IPS-18c (cell line): ENCODE data around the gene TMEM271.
"Not testable (repeated sequence)": the region's sequence is repeated elsewhere in the genome, so short reads cannot be mapped to it uniquely, and the experiment has no call there.

Experiments used
- H3K4me3 ChIP-seq: 2 replicates; pipeline ENCODE4 v1.7.0; 2013; ENCODE audit warnings: low read depth, mild to moderate bottlenecking, low read length, moderate library complexity; ENCODE audit not compliant: insufficient read depth
- H3K9me3 ChIP-seq: one replicate; pipeline ENCODE4 v1.6.1; 2013; ENCODE audit warnings: mild to moderate bottlenecking, low read length, moderate library complexity; ENCODE audit not compliant: control insufficient read depth, insufficient read depth

Gene TMEM271

GRCh38 chr4:612052-612748, 36.1 kb upstream of the TMEM271 start:
- H3K9me3 ChIP-seq, result peaks cover 2% of the 10 kb centered on the region
- H3K4me3 ChIP-seq, result no peak overlapping the region

DNA sequence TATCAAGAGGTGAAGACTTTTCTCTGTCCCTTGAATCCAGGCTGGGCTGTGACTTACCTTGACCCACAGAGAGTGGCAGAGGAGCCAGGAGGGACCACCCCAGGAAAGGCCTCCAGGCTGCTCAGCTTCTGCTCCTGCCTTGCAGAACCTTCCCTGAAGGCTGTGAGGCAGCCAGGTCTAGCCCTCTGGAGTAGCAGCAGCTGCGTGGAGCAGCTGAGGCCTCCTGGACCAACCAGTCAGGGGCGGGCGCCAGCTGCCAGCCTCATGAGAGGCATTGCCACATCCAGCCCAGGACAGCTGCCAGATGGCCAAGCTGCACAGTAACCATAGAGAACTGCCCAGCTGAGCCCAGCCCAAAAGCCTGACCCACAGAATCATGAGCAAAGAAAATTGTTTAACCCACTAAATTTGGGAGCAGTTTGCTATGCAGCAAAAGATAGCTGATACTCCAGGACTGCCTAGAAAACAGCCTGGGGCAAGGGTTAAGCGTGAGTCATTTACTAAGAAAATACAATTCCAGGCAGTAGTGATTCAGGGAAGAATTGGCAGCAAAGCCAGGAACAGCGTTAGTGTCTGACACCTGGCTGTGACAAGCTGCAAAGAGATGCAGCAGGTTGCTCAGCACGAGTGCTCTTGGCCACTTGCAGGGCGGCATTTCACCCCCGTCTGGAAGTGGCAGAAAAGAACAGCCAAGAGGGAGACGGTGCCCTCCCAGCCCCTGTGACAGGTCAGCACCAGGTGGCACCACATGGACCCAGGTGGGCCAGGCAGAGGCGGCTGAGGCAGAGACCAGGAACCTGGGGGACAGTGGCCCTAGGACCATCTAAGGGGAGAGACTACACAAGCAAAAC, 34.5 kb upstream of the TMEM271 start:
- peaks cover 2% of the 10 kb centered on the region for H3K9me3 ChIP-seq
- H3K4me3 ChIP-seq, result no peak overlapping the region

- peaks cover 2% of the 10 kb centered on the region for H3K9me3 ChIP-seq
These were observed 33.4 kb upstream of the TMEM271 start for GRCh38 chr4:609400-610050.

DNA sequence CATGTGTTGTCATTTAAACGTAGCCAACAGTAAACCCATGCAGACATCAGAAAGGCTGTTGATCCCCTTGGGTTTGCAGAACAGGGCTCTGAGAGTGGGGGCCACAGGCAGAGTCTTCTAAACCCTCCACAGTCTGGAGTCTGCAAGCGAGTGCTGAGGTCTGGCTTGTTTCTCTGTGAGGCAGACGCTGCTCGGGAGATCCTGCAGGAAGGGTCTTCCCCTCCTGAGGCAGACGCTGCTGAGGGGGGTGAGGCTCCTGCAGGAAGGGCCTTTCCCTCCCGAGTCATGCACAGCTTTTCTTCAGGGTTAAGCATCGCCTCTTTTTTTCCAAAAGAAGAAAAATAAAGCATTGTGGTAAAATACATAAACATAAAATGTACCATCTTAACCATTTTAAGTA, 32.1 kb upstream of the TMEM271 start:
- H3K4me3 ChIP-seq, result no peak overlapping the region
- peaks cover 2% of the 10 kb centered on the region for H3K9me3 ChIP-seq

More at GRCh38 chr4:609400-610050, 33.4 kb upstream of the TMEM271 start:
- H3K4me3 ChIP-seq, result no peak overlapping the region

GRCh38 chr4:605702-606425, 29.8 kb upstream of the TMEM271 start:
- Histone ChIP-seq H3K9me3 (no peaks in the 10 kb centered on the region), H3K4me3 (no peak overlapping the region)

- H3K9me3 ChIP-seq, result no peaks in the 10 kb centered on the region
- H3K4me3 ChIP-seq, result no peak overlapping the region
These were observed 28.0 kb upstream of the TMEM271 start for GRCh38 chr4:604131-604530.

DNA sequence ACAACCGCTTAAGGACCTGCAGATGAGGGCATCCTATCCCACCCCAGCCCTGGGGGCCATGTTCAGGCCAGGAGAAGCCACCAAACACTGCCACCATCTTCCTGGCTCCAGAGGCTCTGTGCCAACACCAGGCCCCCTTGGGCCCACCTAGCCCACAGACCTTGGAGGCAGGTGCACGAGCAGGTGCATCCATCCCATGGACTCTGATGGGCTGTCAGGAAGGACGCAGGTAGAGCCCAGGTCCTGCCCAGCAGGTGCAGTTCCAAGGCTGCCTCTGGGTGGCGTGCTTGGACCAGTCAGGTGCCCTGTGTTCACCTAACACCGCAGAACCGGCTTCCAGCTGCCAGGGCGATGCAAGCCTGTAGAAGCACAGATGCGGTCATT, 26.5 kb upstream of the TMEM271 start:
- Histone ChIP-seq H3K4me3 (no peak overlapping the region), H3K9me3 (no peaks in the 10 kb centered on the region)

GRCh38 chr4:601612-602558, 25.8 kb upstream of the TMEM271 start:
- Histone ChIP-seq H3K4me3 (no peak overlapping the region), H3K9me3 (no peaks in the 10 kb centered on the region)

- no peaks in the 10 kb centered on the region for H3K9me3 ChIP-seq
- H3K4me3 ChIP-seq, result no peak overlapping the region
These were observed 24.9 kb upstream of the TMEM271 start for GRCh38 chr4:600850-601515.

GRCh38 chr4:600166-600565, 24.1 kb upstream of the TMEM271 start:
- Histone ChIP-seq H3K9me3 (no peaks in the 10 kb centered on the region), H3K4me3 (no peak overlapping the region)

- Histone ChIP-seq H3K9me3 (no peaks in the 10 kb centered on the region), H3K4me3 (no peak overlapping the region)
These were observed 22.8 kb upstream of the TMEM271 start for GRCh38 chr4:598925-599324.

- Histone ChIP-seq H3K4me3 (no peak overlapping the region), H3K9me3 (no peaks in the 10 kb centered on the region)
These were observed 16.9 kb upstream of the TMEM271 start for GRCh38 chr4:592825-593520.

DNA sequence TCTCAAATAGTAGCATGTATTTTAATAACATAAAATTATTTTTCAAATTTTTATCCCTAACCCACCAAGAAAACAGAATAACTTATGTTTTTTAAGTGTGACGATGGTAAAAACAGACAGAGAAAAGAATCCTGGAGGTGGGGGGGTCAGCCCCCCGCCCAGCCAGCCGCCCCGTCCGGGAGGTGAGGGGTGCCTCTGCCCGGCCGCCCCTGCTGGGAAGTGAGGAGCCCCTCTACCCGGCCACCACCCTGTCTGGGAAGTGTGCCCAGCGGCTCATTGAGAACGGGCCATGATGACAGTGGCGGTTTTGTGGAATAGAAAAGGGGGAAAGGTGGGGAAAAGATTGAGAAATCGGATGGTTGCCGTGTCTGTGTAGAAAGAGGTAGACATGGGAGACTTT, 16.1 kb upstream of the TMEM271 start:
- H3K4me3 ChIP-seq, result not testable (repeated sequence)

DNA sequence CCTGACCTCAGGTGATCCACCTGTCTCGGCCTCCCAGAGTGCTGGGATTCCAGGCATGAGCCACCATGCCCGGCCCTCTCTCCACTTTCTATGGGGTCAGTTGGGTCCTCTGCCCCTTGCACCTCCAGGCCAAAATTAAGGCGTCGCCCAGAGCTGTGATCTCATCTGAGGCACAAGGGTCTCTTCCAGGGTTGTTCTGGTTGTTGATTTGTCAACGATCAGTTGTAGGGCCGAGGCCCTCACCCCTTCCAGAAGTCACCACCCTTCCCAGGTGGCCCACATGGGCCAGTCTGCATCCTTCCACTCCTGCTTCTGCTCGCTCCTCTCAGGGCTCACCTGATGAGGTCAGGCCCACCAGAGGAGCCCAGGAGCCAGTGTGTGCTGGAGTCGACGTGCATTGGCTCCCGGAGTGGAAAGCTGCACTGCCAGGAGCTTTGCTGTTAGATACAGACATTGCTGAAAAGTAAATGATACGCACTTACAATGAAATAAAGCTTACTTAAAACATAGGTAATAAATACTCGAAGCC, 14.3 kb upstream of the TMEM271 start:
- Histone ChIP-seq H3K9me3 (no peaks in the 10 kb centered on the region), H3K4me3 (no peak overlapping the region)

More for the DNA sequence above, 16.1 kb upstream of the TMEM271 start:
- H3K9me3 ChIP-seq, result not testable (repeated sequence)

GRCh38 chr4:589219-589963, 13.3 kb upstream of the TMEM271 start:
- no peaks in the 10 kb centered on the region for H3K9me3 ChIP-seq
- H3K4me3 ChIP-seq, result no peak overlapping the region
